Calu3 (cell line): ENCODE measurements around the gene CTTNBP2. TPM values are rescaled to one million over a fixed set of nuclear protein-coding genes. Genes with fewer than 3 reads are reported as not detected.

ENCODE experiments used
- BruUV-seq: library from RNA; stranded (reverse); fragments of 400-500 nt; replicated peaks from 2 replicates; lab custom pipeline; 2021; lab: Mats Ljungman, UMichigan
- CTCF ChIA-PET: fragments of 300-600 bp; sonication (Branson Sonifier 250); formaldehyde crosslinking; loops from one replicate; lab custom pipeline; 2022; ENCODE audit warnings: antibody characterized with exemption; lab: Charles Lee
- DNase-seq: peaks from one replicate; pipeline ENCODE4 v3.0.0; 2022
- H3K27ac Mint-ChIP-seq: one replicate; pipeline ENCODE4 v1.8.0; 2022; ENCODE audit warnings: mixed read lengths; ENCODE audit not compliant: unreplicated experiment
- H3K27me3 Mint-ChIP-seq: one replicate; pipeline ENCODE4 v1.8.0; 2022; ENCODE audit warnings: mixed read lengths; ENCODE audit not compliant: unreplicated experiment
- H3K36me3 Mint-ChIP-seq: one replicate; pipeline ENCODE4 v1.8.0; 2022; ENCODE audit warnings: mild to moderate bottlenecking, moderate library complexity, mixed read lengths; ENCODE audit not compliant: insufficient read depth, unreplicated experiment
- H3K4me1 Mint-ChIP-seq: one replicate; pipeline ENCODE4 v1.8.0; 2022; ENCODE audit warnings: mild to moderate bottlenecking, low read depth, mixed read lengths; ENCODE audit not compliant: unreplicated experiment
- H3K4me3 Mint-ChIP-seq: one replicate; pipeline ENCODE4 v1.8.0; 2022; ENCODE audit warnings: mild to moderate bottlenecking, low read depth, moderate library complexity, mixed read lengths; ENCODE audit not compliant: unreplicated experiment
- H3K9me3 Mint-ChIP-seq: one replicate; pipeline ENCODE4 v1.8.0; 2022; ENCODE audit warnings: low read depth, mixed read lengths; ENCODE audit not compliant: unreplicated experiment
- CTCF ChIP-seq: fragments of 200-600 bp; IDR thresholded peaks from one replicate; pipeline ENCODE4 v1.8.0; 2022; ENCODE audit warnings: antibody characterized with exemption; ENCODE audit not compliant: unreplicated experiment
- intact Hi-C: fragments of 100-400 bp; cut with micrococcal nuclease; formaldehyde crosslinking; loops from one replicate; pipeline ENCODE4 v1.10.0; 2022; ENCODE audit not compliant: unreplicated experiment
- total RNA-seq: library from RNA; stranded (reverse); gene quantifications from 2 replicates; pipeline ENCODE4 v1.2.3, GENCODE V29; 2022

The CTTNBP2 gene
- total RNA-seq, 1 experiment from 2014 or later, result 2.3 TPM

DNA sequence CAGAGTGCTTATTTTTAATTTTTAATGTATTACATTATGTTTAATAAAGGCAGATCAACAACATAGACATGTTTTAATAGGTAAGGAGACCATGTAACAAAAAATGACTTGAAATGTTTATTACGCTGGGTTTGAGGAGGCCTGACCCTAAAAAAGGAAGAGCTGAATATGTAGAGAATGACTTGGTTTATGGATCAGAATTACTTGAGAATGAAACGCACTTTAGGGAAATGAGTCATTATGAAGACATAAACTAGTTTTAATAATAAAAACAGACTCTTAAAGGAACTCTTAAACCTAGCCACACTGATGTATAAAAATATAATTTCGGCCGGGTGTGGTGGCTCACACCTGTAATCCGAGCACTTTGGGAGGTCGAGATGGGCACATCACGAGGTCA, 56.5 kb downstream of the CTTNBP2 start:
- Mint-ChIP-seq H3K27me3 (no peaks in the 10 kb centered on the region), H3K27ac (no peak overlapping the region), H3K4me3 (no peak overlapping the region), H3K4me1 (no peaks in the 10 kb centered on the region), H3K36me3 (no peaks in the 10 kb centered on the region), H3K9me3 (no peaks in the 10 kb centered on the region)
- CTCF ChIA-PET, result interaction anchor here (0.5 kb wide), 1 partner anchor 10 kb away, joined by 3 read pairs; no protein-coding TSS in a partner anchor
- no peak for TF ChIP-seq CTCF
- no TSS peak for BruUV-seq
- intact Hi-C loops, result no loop called here
- no peak for DNase-seq

DNA sequence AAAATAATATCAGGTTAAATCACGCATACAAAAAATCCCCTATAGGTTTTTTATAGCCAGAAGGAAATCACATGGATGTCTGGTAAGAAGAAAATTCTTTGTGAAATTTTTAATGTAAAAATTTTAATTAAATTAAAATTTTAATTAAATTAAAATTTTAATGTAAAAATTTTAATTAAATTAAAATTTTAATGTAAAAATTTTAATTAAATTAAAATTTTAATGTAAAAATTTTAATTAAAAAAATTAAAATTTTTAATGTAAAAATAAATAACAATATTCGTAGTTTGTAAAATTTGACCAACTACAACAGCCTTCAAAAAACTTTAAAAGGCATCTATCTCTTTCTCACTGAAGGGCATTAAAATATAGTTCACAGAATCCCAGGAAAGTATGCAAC, 61.5 kb downstream of the CTTNBP2 start:
- BruUV-seq, result no TSS peak
- Mint-ChIP-seq H3K27me3 (no peaks in the 10 kb centered on the region), H3K4me1 (no peaks in the 10 kb centered on the region), H3K27ac (no peak overlapping the region), H3K4me3 (no peak overlapping the region), H3K9me3 (no peaks in the 10 kb centered on the region), H3K36me3 (no peaks in the 10 kb centered on the region)
- TF ChIP-seq CTCF, result no peak
- CTCF ChIA-PET, result interaction anchor here (1.0 kb wide), 1 partner anchor 117 kb away, joined by 3 read pairs; no protein-coding TSS in a partner anchor
- intact Hi-C loops, result no loop called here
- DNase-seq, result no peak

- Mint-ChIP-seq H3K27me3 (no peaks in the 10 kb centered on the region), H3K9me3 (no peaks in the 10 kb centered on the region), H3K4me3 (no peak overlapping the region), H3K4me1 (no peaks in the 10 kb centered on the region), H3K36me3 (no peaks in the 10 kb centered on the region), H3K27ac (no peak overlapping the region)
- CTCF ChIA-PET, result no interaction called here
- TF ChIP-seq CTCF, result no peak
- BruUV-seq, result no TSS peak
- DNase-seq, result no peak
- intact Hi-C loops, result no loop called here
These were observed 62.4 kb downstream of the CTTNBP2 start for GRCh38 chr7:117810642-117811512.

DNA sequence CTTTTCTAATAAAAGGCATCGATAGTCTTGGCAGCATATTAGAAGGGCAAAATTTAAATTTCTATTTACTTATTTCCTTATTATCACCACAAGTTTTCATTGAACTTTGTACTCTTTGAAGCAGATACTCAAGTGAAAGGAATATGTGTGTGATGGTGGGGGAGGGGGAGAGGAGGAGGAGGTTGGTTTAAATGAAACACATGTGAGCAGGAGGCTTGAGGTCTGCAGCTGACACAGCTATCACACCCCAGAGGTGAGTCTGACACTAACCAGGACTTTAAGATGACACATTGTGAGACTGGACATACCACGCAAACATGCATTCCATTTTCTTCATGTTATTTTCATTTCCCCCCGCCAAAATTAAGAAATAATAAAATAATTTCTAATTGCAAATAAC, 63.3 kb downstream of the CTTNBP2 start:
- intact Hi-C loops, result no loop called here
- no TSS peak for BruUV-seq
- no peaks in the 10 kb centered on the region for H3K9me3 Mint-ChIP-seq
- no peaks in the 10 kb centered on the region for H3K27me3 Mint-ChIP-seq
- no peaks in the 10 kb centered on the region for H3K4me1 Mint-ChIP-seq
- no peaks in the 10 kb centered on the region for H3K36me3 Mint-ChIP-seq
- DNase-seq, result peak; percentile 12
- TF ChIP-seq CTCF, result no peak
- no peak overlapping the region for H3K27ac Mint-ChIP-seq
- no peak overlapping the region for H3K4me3 Mint-ChIP-seq
- CTCF ChIA-PET, result no interaction called here
